Measurements from ENCODE around the gene ANKLE2.
"Not testable (repeated sequence)": the region's sequence is repeated elsewhere in the genome, so short reads cannot be mapped to it uniquely, and the experiment has no call there.

ANKLE2 gene

GRCh38 chr12:132761032-132761920, at the start of gene ANKLE2:
Gene ANKLE2, minus strand, starts transcription at chr12:132761832. Its CDS starts 34 bp downstream, at chr12:132761798.
- TF ChIP-seq, protein P1, sequence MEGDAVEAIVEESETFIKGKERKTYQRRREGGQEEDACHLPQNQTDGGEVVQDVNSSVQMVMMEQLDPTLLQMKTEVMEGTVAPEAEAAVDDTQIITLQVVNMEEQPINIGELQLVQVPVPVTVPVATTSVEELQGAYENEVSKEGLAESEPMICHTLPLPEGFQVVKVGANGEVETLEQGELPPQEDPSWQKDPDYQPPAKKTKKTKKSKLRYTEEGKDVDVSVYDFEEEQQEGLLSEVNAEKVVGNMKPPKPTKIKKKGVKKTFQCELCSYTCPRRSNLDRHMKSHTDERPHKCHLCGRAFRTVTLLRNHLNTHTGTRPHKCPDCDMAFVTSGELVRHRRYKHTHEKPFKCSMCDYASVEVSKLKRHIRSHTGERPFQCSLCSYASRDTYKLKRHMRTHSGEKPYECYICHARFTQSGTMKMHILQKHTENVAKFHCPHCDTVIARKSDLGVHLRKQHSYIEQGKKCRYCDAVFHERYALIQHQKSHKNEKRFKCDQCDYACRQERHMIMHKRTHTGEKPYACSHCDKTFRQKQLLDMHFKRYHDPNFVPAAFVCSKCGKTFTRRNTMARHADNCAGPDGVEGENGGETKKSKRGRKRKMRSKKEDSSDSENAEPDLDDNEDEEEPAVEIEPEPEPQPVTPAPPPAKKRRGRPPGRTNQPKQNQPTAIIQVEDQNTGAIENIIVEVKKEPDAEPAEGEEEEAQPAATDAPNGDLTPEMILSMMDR (IDR thresholded peaks at IDR 0.05; ENCODE audit: insufficient read depth, low read length, missing control alignments) = no peak
- H3K4me3 ChIP-seq (ENCODE audit: low read depth, low read length) = peak within 1 kb of the TSS; percentile 83
- CTCF ChIA-PET = interaction anchor here (1.0 kb wide), 1 partner anchor 7 kb away, joined by 3 read pairs; no protein-coding TSS in a partner anchor
- peak; percentile 17 for DNase-seq (ENCODE audit: low read depth, low spot score)
- POLR2A ChIA-PET = interaction anchor here (1.0 kb wide), 2 partner anchors 38 to 40 kb away, joined by 3 read pairs; no protein-coding TSS in a partner anchor

- TF ChIP-seq, protein P1 (IDR thresholded peaks at IDR 0.05; ENCODE audit: insufficient read depth, low read length, missing control alignments) = peak; percentile 38
- CTCF ChIA-PET = interaction anchor here (1.2 to 1.4 kb wide), 2 partner anchors 17 to 32 kb away, joined by 3 to 4 read pairs; no protein-coding TSS in a partner anchor
- DNase-seq (ENCODE audit: low read depth, low spot score); POLR2A ChIA-PET; H3K4me3 ChIP-seq (ENCODE audit: low read depth, low read length): not testable (repeated sequence)
Observed at GRCh38 chr12:132809391-132809790, 47.8 kb upstream of the ANKLE2 start.

DNA sequence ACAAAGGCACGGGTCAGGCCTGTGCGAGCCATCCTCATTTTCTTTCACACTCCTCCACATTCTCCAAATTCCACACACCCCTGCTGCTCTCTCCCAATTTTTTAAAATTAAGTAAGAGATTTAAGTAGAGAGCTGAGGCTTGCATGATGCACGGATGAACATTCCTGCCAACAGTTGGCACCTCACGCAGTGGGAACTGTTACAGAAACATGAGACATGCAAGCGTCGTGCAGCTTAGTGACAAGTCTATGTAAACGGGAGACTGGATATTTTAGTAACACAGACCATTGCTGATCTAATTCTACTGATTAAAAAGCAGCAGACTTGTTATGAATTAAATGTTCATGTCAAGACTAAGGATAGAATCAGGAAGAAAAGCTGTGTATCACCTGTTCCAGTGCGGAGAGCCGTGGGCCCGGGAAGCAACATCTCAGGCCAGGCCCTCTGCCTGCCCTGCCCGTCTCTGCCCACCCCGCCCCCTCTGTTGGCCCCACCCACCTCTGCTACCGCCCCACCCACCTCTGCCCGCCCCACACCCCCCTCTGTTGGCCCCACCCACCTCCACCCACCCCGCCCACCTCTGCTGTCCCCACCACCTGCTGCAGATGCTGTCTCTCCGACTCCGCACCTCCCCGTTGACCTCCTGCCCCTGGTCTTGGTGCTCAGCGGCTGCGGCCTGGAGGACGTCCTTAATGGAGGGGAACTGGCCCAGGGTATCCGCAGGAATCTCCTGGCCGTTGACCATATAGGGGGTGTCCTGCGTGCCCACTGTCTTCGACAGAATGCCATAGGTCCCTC, 45.9 kb upstream of the ANKLE2 start:
- ChIA-PET CTCF (interaction anchor here (1.2 to 1.4 kb wide), 2 partner anchors 14 to 19 kb away, joined by 3 to 4 read pairs; no protein-coding TSS in a partner anchor), POLR2A (no interaction called here)
- no peak for DNase-seq (ENCODE audit: low read depth, low spot score)
- TF ChIP-seq, protein P1 (IDR thresholded peaks at IDR 0.05; ENCODE audit: insufficient read depth, low read length, missing control alignments) = no peak
- H3K4me3 ChIP-seq (ENCODE audit: low read depth, low read length) = no peak overlapping the region

- TF ChIP-seq, protein P1 (IDR thresholded peaks at IDR 0.05; ENCODE audit: insufficient read depth, low read length, missing control alignments) = no peak
- CTCF ChIA-PET = interaction anchor here (1.2 kb wide), 1 partner anchor 13 kb away, joined by 3 read pairs; no protein-coding TSS in a partner anchor
- DNase-seq (ENCODE audit: low read depth, low spot score) = no peak
- POLR2A ChIA-PET = no interaction called here
- H3K4me3 ChIP-seq (ENCODE audit: low read depth, low read length) = no peak overlapping the region
Observed at GRCh38 chr12:132806857-132807256, 45.2 kb upstream of the ANKLE2 start.

DNA sequence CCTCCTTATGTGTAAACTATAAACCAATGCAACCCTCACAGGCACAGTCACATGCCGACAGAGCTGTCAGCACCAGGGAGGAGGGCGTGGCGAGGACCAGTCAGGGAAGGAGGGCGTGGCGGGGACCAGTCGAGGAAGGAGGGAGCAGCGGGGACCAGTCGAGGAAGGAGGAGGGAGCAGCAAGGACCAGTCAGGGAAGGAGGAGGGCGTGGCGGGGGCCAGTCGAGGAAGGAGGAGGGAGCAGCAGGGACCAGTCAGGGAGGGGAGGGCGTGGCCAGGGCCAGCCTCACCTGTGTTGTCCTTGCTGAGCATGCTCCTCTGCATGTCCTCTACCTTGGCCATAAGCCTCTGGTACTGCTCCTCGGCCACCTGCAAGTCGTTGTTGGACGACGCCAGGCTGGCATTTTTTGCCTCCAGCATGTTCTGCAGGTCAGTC, 42.8 kb upstream of the ANKLE2 start:
- DNase-seq (ENCODE audit: low read depth, low spot score) = no peak
- TF ChIP-seq, protein P1 (IDR thresholded peaks at IDR 0.05; ENCODE audit: insufficient read depth, low read length, missing control alignments) = no peak
- POLR2A ChIA-PET = no interaction called here
- no peak overlapping the region for H3K4me3 ChIP-seq (ENCODE audit: low read depth, low read length)
- CTCF ChIA-PET = no interaction called here
